NCI-H2196 treated with DMSO at 0.1 percent for 48 hours (cell line): ENCODE measurements around the gene ANKH.

Source experiments
- DNase-seq: peaks from one replicate; lab custom pipeline; 2025; ENCODE audit not compliant: unreplicated experiment; lab: John Stamatoyannopoulos, UW

Gene ANKH

DNA sequence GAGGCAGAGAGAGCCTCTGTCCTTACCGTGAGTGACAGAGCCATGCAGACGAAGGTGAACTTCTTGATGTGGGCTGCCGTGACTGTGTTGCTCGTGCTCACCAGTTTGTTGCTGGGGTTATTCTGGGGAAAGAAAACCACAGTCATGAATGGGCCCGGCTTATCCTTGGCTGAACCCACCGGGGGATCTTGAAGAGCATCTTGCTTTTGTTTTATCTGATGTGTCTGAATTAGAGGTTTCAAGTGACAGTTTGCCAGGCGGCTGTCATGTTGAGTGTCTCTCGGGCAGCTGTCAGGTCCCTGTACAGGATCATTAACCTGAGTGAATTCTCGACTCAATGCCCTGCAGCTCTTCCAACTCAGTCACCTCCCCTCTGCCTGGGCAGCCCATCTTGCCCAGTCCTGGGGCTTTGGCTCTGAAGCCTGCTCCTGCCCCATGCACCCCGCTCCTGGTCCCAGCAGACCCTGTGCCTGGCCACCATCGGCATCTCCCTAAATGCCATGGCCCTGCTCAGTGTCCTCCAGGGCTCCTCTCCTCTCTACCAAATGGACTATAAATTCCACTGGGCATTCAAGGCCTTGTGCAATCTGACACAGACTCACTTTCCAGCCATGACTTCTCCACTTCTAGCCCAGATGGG, 129.7 kb downstream of the ANKH start:
- no peak for DNase-seq

GRCh38 chr5:14741131-14741530, 130.4 kb downstream of the ANKH start:
- no peak for DNase-seq

GRCh38 chr5:14739981-14740380, 131.6 kb downstream of the ANKH start:
- DNase-seq, result no peak

DNA sequence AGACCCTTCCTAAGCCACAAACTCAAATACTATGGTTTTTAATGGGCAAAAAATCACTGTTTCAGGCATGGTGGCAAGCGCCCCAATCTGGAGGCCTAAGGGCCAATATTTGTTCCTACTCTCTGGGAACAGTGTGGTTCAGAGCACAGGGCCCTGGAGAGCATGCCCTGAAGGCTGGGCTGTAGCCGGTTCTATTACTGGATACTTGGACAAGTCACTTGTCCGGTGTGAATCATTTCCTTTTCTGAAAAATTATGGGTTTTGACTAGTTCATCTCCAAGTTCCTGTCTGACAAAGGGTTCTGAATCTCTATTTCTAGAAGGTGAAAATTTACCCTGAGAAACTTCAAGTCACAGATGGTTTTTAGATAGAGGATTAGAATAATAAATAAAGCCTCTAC, 132.0 kb downstream of the ANKH start:
- no peak for DNase-seq

DNA sequence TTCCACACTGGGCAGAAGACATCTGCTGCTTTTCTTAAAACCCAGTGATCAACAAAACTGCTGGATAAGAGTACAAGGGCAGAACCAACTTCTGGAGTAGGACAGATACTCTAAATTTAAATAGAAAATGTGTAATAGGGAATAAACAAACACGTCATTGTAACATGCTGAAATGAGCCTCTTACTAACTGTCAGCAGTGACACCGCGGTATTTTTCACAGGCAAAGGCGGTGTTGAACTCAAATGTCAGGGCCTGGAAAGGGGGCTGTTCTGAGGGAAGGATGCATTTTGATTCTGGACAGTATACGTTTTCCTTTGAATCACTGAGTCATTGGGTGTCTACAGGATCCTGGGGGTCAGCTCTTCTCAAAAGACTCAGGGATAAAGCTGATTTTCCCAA, 133.5 kb downstream of the ANKH start:
- no peak for DNase-seq

- DNase-seq, result no peak
Measured at GRCh38 chr5:14737291-14737690, 134.3 kb downstream of the ANKH start.

- DNase-seq, result no peak
Measured at GRCh38 chr5:14735944-14736343, 135.6 kb downstream of the ANKH start.

DNA sequence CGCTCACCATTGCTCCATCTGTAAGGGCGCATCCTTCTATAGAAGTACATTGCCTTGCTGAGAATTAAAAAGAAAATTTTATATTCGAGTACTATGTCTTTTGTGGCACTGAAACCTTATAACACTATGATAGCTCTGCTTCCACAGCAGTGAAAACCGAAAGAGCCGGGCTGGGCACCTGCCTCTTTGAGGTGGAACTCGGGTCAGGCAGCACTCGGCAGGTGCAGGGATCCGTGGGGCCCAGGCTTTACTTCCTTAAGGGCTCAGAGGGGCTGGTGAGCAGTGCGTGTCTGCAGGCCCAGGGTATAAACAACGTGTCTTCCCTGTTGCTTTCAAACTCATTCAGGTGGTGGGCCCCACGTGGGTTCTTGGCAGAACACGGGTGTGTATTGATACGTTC, 137.2 kb downstream of the ANKH start:
- DNase-seq, result no peak

- DNase-seq, result no peak
Measured at GRCh38 chr5:14733661-14734060, 137.9 kb downstream of the ANKH start.

DNA sequence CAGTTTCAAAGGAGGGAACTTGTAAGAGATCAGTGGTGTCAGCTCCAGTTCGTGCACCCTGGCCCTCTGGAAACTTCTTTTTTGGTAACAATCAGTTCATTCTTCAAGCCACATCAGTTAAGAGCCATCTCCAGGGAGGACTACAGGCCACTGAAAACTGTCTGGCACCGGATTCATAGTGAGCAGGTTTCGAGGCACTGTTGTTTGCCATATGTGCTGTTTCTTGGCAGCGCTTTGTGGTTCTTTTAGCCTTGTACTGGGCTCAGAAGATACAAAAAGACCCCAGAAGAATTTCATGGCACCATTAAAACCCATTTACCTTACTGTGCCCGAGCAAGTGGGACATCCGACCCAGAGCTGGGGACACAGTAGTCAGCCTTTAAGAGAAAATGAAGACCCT, 138.6 kb downstream of the ANKH start:
- no peak for DNase-seq

GRCh38 chr5:14730881-14731280, 140.7 kb downstream of the ANKH start:
- DNase-seq, result no peak

DNA sequence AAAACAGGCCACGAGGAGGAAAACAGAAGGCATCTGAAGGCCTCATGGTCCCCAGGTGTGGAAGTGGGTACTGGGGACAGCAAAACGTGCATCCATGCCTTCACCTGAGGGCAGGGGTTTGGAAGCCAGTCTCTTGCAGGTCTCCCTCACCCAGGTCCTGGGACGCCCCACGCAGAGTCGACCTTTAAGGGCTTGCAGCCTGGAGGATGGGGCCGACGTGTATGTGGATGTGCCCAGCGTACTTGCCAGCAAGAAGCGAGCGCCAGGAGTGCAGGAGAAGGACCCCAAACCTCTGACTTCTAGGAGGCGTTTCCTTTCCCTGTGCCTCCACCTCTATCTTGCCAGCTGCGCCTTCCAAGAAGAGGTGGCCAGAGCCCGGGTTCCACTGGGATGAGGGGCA, 141.1 kb downstream of the ANKH start:
- no peak for DNase-seq

DNA sequence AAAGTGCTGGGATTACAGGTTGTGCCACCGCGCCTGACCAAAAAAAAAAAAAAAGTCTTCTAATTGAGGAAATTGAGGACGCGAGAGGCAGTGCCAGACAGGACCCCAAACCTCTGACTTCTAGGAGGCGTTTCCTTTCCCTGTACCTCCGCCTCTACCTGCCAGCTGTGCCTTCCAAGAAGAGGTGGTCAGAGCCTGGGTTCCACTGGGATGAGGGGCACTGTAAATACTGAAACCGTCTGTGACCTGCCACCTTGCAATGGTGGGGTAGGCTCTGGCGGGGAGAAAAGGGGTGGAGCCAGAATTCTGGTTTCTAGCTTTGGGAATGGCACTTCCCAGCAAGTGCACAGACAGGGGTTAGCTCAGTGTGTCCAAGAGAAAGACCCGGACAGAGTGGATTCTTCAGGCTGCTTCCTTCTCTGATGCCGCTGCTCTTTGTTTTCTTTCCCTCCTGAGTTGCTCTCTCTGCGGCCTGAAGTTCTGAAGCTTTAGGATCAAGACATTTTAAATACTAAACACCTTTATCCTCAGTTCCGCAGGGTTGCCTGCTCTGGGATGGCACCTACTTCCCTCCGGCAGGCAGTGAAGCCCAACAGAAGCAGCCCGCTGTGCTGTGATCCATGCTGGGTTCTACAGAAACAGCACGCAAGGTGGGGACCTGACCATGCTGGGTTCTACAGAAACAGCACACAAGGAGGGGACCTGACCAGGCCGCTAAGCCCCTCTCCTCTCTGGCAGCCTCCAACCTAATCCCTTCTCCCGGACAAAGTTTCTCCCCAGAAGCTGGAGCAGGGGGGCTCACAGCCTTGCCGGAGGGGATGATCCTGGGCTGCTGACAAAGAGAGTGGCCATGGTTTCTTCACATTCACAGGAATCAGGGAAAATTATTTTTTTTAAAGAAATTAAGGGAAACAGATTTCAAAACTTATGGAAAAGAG, 141.9 kb downstream of the ANKH start:
- DNase-seq, result no peak

DNA sequence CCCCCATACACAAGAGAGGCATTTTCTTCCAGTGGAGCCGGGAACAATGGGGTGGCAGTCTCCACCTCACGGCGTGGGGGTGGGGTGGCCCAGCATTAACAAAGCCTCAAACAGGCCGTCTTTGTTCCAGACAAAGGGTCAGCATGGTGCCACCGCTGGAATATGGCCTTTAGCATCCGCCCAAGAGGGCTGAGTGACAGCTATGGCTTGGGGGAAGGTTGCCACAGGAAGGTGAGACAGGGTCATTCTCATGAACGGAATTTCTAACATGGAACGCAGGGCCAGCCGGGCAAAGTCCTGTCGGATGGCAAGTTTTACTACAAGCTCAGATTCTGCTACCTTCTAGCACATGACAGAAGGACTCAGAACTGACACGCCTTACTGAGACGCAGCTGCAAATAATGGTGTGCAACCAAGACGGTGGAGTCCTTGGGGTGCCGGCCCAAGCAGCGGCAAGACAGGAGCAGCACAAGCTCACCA, 143.1 kb downstream of the ANKH start:
- DNase-seq, result no peak

GRCh38 chr5:14727928-14728458, 143.6 kb downstream of the ANKH start:
- DNase-seq, result no peak

DNA sequence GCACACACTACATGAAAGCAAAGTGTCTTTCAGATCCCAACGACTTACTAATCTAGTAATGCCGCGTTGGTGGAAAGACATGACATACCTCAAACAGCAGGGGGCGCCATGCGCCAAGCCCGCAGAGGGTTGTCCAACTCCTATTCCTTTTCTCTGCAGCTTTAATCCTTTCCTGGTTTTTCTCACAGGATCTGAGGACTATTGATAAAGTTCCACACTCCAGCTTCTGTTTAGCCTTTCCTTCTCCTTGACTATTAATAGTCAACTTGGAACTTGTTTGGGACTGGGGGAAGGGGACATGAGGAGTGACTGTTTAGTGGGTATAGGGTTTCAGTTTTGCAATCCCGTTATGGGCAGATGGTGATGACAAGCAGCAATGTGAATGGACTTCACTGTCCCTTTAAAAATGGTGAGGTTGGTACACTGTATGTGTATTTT, 144.1 kb downstream of the ANKH start:
- DNase-seq, result peak; percentile 64

- DNase-seq, result no peak
Measured at GRCh38 chr5:14726066-14726838, 145.3 kb downstream of the ANKH start.

GRCh38 chr5:14724633-14725032, 146.9 kb downstream of the ANKH start:
- DNase-seq, result no peak

DNA sequence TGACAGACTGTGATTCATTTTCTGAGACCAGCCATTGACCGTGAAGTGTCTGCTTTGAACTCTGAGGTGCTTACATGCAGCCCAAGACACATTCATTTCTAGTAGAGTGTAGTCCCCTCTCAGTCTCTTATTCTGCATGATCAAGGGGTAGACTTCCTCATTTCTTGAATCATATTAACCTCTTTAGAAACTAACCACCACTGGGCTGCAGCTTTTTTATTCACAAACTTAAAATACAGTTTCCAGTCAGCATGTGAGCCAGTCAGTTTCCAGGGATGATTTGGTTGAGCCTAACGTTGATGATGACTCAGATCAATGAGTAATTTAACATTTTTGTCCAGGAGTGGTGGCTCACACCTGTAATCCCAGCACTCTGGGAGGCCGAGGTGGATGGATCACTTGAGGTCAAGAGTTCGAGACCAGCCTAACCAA, 147.9 kb downstream of the ANKH start:
- DNase-seq, result no peak

DNA sequence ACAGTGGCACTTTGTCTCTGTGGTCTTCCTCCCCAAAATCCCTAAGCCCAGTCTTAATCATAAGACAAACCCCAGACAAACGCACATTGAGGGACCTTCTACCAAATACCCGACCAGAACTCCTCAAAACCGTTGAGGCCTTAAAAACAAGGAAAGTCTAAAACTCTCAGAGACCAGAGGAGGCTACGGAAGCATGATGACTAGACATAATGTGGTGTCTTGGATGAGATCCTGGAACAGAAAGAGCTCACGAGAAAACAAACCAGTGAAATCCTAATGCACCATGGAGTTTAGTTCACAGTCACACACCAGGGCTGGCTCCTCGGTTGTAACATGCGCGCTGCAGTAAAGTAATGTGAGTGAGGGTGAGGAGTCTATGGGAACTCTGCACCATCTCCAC, 148.7 kb downstream of the ANKH start:
- DNase-seq, result no peak

GRCh38 chr5:14721990-14722656, 149.5 kb downstream of the ANKH start:
- DNase-seq, result no peak
